Measurements from ENCODE around the gene RNF208.

DNA sequence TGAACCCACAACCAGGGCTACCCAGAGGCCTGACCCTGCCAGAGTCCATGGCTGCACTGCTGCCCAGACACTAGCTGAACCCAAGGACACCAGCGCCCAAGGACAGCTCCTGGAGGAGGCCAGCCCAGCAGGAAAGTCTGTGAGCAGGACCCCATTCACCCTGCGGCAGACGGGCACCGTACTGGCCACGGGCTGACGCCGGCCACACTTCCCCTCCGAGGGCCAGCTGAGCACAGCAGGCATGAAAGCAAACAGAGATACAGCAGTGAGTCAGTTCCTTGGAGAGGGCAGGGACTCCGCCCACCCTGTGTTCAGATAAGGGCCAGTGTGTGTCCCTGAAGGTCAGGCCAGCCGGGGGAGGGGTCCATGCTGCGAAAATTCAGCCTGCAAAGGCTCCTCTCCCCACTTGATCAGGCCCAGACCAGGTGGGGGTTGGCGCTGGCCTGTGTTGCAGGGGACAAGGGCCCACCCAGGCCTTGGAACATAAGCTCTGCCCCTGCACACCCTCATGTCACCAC is 3.2 kb downstream of the RNF208 start:
- TF ChIP-seq FOXM1 (IDR thresholded peaks at IDR 0.05; ENCODE audit: borderline replicate concordance, low read depth) (no peak), EGR1 (IDR thresholded peaks at IDR 0.05) (no peak), TAF1 (IDR thresholded peaks at IDR 0.05; ENCODE audit: low read depth) (no peak), REST (IDR thresholded peaks at IDR 0.05; ENCODE audit: low read depth) (no peak), CEBPB (IDR thresholded peaks at IDR 0.05) (no peak), EP300 (IDR thresholded peaks at IDR 0.05; ENCODE audit: borderline replicate concordance) (no peak), ZBTB7A (IDR thresholded peaks at IDR 0.05; ENCODE audit: low read depth) (no peak), RAD21 (IDR thresholded peaks at IDR 0.05; ENCODE audit: low read depth) (no peak), YY1 (IDR thresholded peaks at IDR 0.05; ENCODE audit: low read depth) (no peak), USF1 (IDR thresholded peaks at IDR 0.05) (no peak)
